ENCODE results near the gene SRRM3. TPM values are rescaled to one million over a fixed set of nuclear protein-coding genes. Genes with fewer than 3 reads are reported as not detected.

SRRM3 gene
- total and polyA plus RNA-seq, 9 of the 15 experiments (the other 6 are each of a cell fraction or from before 2014, with no cell fraction given) = 0.04 to 0.91 (median 0.46) TPM; not detected in 2

DNA sequence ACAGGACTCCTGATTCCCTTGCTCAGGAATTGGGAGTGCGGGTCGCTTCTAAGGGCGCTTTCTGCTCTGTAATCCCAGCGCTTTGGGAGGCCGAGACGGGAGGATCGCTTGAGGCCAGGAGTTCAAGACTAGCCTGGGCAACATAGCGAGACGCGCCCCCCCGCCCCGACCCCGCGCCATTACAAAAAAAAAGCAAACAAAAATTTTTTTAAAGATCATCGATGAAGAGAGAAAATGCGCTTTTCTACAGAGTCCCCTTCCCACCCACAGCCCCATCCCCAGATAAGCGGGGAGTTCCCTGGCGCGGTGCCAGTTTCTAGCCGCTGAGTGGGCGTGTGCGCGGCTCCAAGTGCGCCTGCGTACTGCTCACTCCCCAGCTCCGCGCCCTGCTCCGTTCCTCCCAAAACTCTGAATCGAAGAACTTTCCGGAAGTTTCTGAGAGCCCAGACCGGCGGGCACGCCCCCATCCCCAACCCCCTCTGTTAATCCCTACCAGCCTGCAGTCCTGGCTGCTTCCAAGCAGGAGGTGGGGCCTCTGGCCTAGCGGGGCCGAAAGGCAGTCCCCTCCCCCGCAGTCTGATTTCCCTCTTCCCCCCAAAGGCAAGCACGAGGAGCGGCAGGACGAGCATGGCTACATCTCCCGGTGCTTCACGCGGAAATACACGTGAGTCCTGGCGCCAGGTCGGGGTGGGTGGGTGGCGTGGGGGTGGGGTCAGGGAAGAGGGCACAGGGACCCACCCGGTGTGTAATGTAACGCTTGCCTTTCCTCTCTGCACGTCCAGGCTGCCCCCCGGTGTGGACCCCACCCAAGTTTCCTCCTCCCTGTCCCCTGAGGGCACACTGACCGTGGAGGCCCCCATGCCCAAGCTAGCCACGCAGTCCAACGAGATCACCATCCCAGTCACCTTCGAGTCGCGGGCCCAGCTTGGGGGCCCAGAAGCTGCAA, 101.8 kb downstream of the SRRM3 start (continued):
- TF ChIP-seq KLF6 (CRISPR knock-in tag; IDR thresholded peaks at IDR 0.05; ENCODE audit: borderline replicate concordance) (peak; percentile 57; the same call in 1 of the 2 replicates), NCOA4 (IDR thresholded peaks at IDR 0.05; ENCODE audit: partially characterized antibody) (no peak), DNMT1 (IDR thresholded peaks at IDR 0.05) (no peak), TGIF2 (CRISPR knock-in tag; IDR thresholded peaks at IDR 0.05) (no peak), POLR3G (IDR thresholded peaks at IDR 0.05; ENCODE audit: extremely low read depth, insufficient read length, insufficient replicate concordance) (no peak), NR2F6 (CRISPR knock-in tag; IDR thresholded peaks at IDR 0.05) (no peak), ZNF174 (CRISPR knock-in tag; IDR thresholded peaks at IDR 0.05) (no peak), NFE2L1 (tag; IDR thresholded peaks at IDR 0.05; ENCODE audit: borderline replicate concordance, low read depth) (no peak), GATA2 (CRISPR knock-in tag; IDR thresholded peaks at IDR 0.05) (no peak), SRSF9 (IDR thresholded peaks at IDR 0.05; ENCODE audit: borderline replicate concordance, low read depth, low read length) (no peak), HOXB6 (CRISPR knock-in tag; IDR thresholded peaks at IDR 0.05; ENCODE audit: borderline replicate concordance) (no peak), NCOA1 (IDR thresholded peaks at IDR 0.05; ENCODE audit: low read depth) (no peak), ZNF551 (CRISPR knock-in tag; IDR thresholded peaks at IDR 0.05) (no peak)
- TF ChIP-seq, protein P1, sequence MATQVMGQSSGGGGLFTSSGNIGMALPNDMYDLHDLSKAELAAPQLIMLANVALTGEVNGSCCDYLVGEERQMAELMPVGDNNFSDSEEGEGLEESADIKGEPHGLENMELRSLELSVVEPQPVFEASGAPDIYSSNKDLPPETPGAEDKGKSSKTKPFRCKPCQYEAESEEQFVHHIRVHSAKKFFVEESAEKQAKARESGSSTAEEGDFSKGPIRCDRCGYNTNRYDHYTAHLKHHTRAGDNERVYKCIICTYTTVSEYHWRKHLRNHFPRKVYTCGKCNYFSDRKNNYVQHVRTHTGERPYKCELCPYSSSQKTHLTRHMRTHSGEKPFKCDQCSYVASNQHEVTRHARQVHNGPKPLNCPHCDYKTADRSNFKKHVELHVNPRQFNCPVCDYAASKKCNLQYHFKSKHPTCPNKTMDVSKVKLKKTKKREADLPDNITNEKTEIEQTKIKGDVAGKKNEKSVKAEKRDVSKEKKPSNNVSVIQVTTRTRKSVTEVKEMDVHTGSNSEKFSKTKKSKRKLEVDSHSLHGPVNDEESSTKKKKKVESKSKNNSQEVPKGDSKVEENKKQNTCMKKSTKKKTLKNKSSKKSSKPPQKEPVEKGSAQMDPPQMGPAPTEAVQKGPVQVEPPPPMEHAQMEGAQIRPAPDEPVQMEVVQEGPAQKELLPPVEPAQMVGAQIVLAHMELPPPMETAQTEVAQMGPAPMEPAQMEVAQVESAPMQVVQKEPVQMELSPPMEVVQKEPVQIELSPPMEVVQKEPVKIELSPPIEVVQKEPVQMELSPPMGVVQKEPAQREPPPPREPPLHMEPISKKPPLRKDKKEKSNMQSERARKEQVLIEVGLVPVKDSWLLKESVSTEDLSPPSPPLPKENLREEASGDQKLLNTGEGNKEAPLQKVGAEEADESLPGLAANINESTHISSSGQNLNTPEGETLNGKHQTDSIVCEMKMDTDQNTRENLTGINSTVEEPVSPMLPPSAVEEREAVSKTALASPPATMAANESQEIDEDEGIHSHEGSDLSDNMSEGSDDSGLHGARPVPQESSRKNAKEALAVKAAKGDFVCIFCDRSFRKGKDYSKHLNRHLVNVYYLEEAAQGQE (IDR thresholded peaks at IDR 0.05; ENCODE audit: borderline replicate concordance) = no peak; the same call in 1 of the 2 replicates
- TF ChIP-seq, protein P1 (CRISPR knock-in tag; IDR thresholded peaks at IDR 0.05; ENCODE audit: low read depth) = no peak
- TF ChIP-seq, protein P2, sequence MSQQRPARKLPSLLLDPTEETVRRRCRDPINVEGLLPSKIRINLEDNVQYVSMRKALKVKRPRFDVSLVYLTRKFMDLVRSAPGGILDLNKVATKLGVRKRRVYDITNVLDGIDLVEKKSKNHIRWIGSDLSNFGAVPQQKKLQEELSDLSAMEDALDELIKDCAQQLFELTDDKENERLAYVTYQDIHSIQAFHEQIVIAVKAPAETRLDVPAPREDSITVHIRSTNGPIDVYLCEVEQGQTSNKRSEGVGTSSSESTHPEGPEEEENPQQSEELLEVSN (IDR thresholded peaks at IDR 0.05; ENCODE audit: borderline replicate concordance in 1 of 2, extremely low read depth in 1 of 2, insufficient read depth in 1 of 2, insufficient read length in 1 of 2, low read depth in 1 of 2, low read length in 1 of 2, poor library complexity in 1 of 2, severe bottlenecking in 1 of 2) = peak; percentile 93 to 98
- TF ChIP-seq, protein P3, sequence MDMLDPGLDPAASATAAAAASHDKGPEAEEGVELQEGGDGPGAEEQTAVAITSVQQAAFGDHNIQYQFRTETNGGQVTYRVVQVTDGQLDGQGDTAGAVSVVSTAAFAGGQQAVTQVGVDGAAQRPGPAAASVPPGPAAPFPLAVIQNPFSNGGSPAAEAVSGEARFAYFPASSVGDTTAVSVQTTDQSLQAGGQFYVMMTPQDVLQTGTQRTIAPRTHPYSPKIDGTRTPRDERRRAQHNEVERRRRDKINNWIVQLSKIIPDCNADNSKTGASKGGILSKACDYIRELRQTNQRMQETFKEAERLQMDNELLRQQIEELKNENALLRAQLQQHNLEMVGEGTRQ (CRISPR knock-in tag; IDR thresholded peaks at IDR 0.05) = no peak

Measured in K562 (cell line).